NCI-H1092 (cell line): Measurements from ENCODE around the gene GNAT3.

Experiments
- DNase-seq: peaks from one replicate; lab custom pipeline; 2025; lab: John Stamatoyannopoulos, UW

Gene GNAT3

DNA sequence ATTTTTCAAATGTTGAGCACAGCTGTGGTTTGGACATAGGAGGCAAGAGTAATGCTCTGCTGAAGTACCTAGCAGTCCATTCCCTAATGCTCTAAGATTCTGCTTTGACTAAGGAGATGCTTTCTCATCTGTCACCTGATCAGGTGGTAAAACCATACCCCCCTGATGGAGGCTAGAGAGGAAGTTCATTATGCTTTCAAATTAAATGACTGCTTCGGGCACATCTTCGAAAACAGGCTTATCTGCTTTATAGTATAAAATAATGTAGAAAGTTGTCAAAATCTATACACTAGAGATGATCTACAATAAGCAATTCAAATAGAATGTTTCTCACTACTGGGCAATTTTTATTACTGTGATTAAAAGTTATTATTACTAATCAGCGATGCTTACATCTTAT lies at the start of gene GNAT3:
TSS of gene GNAT3 (minus strand) at position 101 of the 400 bp plus-strand sequence. CDS start 138 bp downstream, outside the sequence.
- no peak for DNase-seq

DNA sequence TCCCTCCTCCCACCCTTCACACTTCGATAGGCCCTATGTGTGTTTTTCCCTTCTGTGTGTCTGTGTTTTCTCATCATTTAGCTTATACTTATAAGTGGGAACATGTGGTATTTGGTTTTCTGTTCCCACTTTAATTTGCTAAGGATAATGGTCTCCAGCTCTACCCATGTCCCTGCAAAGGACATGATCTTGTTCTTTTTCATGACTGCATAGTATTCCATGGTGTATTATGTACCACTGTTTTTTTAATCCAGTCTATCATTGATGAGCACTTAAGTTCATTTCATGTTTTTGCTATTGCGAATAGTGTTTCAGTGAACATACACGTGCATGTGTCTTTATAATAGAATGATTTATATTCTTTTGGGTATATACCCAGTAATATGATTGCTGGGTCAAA lies 46.3 kb upstream of the GNAT3 start:
- DNase-seq = no peak

DNA sequence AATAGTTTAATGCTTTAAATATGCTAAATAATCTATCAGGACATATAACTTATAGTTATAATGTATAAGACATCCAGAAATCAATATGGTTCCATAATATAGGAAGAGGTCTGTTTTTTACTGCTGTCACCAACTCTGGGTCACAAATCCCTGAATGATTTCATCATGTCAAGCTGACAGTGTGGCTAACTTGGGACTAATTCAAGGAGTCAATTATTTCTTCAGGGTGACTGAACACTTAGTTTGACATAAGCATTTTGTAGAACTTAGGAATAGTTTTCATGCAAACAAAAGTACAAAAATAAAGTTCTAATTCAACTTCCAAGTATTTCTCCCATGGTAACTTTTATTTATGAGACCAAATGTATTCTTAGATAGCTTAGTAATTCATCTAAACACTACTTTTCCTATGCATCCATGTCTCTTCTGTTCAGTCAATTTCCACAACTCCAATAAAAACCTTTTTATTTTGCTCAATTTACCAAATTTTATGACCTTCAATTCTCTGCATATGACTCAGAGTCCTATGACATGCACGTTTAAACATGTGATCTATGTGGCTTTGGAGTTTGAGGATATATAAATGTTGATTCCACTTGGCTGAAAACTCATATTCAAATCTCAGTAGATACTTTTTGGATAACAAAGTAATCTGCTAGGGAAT lies 40.3 kb upstream of the GNAT3 start:
- DNase-seq = no peak

DNA sequence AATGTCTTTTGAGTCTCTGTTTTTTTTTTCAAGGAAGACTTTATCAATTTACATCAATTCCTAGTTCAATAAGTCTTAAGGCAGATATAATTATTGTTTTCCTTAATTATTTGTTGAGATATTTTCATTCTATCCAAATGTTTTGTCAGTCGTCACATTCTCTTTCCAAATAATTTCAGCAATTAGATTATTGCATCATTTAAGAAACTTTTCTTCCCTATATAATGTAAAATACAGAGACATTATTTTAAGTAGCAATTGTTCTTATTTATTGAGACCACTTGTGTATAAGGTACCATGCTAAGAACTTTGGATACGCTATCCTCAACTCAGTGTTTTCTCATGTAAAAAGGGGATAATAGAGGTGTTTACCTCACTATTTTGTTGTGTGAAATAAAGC lies 38.1 kb upstream of the GNAT3 start:
- no peak for DNase-seq

DNA sequence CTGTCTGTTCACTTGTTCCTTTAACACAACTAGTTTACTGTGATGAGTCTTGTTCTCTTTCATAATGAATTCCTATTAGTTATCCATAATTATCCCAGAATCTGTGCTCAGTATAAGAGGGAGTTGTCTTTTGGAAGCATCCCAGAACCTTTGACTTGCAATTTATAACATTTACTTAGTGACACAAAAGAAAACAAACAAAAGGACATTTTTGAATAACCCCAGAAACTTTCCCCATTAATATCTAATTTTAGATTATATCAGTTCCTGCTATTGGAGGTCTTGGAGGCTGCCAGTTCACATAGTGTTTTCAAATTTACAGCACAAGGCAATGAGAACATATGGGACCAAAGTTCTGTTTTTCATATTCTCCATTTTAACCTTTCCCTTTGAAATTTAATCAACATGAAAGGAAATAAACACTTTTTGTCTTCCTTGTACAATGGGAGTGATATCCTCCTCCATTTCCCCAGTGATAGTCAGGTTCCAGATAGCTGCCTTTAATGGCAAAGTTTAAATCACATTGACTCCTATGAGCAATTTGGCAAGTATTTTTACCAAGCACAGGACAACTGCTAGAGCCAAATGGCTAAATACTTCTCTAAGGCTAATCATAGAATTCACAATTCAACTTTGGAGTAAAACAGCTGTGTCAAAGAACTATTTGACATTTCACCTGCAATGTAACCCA lies 37.1 kb upstream of the GNAT3 start:
- DNase-seq = no peak

DNA sequence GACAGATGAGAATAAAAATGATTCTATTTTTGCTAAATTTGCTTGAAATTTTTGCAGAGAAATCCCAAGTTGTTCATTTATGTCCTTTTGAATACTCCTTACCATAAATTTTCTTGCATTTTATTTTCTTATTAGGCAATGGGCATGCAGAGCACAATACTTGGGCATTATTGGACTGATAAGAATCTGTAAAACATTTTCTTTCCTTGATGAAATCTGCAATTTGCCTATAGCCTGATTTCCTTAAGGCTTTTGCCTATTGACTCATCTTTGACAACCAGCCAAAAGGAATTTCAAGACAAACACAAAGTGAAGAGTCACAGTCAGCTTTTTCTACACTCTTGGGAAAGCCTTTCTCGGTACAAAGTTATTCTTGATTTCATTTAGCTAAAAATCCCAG lies 30.5 kb upstream of the GNAT3 start:
- no peak for DNase-seq

DNA sequence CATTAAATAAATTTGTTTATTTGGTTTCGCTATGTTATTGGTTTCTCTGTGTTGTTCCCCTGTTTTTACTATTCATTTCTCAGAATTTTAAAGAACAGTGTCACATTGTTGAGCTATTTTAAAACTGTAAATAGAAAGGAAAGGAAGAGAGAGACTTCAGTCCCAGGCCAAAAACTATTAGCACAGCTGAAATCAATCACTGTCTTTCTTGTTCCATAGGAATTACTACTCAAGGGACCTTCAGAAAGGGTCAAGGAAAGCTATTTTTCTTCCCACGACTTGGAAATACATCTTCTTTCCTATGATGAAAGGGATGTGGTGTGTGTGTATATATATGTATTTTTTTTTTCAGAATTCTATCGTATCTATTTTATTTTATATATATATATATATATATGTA lies 29.0 kb upstream of the GNAT3 start:
- no peak for DNase-seq

DNA sequence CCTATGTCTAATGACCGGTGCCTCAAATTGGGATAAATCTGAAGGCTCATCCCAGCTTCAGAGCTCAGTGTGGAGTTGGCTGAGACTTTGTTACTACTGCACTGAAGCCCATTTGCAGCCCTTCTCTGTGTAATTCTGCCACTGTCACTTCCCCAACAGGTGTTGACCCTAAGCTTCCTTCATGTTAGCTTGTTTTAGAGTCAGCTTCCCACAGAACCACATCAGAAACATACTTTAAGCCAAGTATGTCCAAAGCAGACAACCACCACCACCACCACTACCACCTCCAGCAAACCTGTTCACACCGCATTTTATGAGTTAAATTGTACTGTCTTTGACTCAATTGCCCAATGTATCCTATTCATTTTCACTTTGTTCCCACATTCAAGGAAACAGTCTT lies 25.2 kb upstream of the GNAT3 start:
- DNase-seq = no peak

DNA sequence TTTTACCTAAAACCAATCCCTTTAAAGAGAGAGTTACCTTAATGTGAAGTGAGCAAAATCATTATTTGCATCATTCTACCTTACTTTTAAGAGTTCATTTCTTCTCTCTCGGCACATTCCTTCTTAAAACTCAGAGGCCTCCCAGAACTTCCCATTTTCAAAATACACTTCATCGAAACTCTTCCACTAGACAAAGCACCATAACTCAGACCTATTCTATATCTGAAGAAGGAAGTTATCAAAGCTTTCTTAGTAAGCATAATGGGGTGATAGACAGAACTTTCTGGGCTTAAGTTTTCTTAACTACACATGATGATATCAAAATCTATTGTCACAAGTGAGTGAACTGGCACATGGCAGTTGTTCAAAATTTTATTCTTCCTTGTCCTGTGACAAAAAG lies 24.6 kb upstream of the GNAT3 start:
- no peak for DNase-seq

DNA sequence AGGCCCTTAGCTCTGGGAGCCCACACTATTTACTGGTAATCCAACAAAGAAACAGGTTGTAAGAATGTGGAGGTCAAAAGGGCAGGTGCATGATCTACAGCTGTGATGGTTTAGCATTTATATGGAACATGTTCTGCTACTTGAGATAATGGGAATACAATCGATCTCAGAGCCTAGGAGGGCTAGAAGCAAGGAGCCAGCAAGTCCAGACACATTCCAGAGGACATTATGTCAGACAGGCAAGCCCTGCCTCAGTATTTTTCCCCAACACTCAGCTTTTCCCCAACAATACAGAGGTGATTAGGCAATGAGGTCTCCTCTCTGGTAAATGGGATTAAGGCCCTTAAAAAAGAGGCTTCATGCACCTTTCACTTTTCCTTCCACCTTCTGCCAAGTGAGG lies 21.4 kb upstream of the GNAT3 start:
- no peak for DNase-seq

DNA sequence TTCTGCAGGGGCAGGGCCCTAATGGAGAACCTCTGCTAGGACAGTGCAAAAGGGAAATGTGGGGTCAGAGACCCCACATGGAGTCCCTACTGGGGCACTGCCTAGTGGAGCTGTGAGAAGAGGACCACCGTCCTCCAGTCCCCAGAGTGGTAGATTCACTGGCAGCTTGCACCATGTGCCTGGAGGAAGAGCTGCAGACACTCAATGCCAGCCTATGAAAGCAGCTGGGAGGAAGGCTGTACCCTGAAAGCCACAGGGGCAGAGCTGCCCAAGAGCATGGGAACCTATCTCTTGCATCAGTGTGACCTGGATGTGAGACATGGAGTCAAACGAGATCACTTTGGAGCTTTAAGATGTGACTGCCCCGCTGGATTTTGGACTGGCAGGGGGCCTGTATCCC lies 20.3 kb upstream of the GNAT3 start:
- no peak for DNase-seq

DNA sequence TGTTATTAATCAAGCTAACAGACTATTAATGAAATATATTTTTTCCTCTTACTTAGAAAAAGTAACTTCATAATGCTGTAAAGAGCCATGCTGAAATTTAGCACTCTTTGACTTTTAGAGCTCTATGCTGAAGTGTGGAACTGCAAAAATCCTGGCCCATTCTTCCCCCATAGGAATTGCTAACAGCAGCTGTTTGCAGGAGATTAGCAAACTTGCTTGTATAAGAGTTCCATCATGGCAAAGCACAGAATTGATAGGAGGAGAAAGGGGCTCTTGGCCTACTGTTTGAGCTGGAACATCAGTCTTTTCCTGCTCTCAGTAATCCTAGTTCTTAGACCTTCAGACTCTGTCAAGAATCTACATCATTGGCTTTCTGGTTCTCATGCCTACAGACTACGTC lies 18.3 kb upstream of the GNAT3 start:
- no peak for DNase-seq

DNA sequence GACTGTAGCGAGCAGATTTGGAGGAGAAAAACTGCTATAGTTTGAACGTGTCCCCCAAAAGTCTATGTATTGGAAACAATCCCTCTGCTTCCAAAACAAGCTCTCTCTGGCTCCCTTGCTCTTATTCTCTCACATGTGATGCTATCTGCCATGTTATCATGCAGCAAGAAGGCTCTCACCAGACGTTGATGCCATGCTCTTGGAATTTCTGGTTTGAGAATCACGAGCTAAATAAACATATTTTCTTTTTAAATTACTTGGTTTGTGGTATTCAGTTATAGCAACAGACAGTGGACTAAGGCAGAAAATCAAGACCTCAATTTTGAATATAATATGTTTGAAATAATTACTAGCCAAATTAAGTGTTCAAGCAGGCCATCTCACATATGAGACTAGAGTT lies 17.5 kb upstream of the GNAT3 start:
- no peak for DNase-seq

DNA sequence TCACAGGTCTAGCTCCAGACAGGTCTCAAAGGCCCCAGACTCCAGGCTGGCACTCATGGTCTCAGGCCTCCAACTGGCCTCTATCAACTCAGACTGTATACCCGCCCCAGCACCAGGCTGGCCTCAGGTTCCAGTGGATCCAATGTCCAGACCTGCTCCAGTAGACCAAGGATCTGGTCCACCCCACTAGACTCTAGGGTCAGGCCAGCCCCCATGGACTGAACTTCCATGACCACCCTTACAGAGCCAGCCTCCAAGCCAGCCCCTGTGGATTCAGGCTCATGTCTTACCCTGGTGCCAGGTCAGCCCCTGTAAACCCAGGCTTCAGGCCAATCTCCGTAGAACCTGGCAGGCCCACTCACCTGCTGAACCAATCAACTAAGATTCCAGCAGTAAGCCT lies 16.8 kb upstream of the GNAT3 start:
- no peak for DNase-seq

DNA sequence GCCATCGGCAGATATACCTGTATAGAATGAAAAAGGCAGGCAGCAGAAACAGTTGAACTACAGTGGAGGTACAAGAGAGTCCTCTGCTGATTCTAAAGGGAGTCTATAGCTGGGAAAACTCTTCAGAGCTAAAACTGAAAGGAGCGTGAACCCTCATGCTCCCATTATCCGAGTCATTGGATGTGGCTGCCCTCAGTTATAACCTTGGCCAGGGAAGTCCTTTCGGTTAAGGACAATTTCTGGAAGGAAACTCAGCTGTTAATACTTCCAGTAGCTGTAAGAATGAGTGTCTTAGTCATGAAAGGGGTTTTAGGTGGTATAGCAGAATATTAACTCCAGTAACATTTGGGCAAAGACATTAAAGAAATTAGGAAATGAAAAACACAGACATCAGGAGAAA lies 14.6 kb upstream of the GNAT3 start:
- DNase-seq = no peak

DNA sequence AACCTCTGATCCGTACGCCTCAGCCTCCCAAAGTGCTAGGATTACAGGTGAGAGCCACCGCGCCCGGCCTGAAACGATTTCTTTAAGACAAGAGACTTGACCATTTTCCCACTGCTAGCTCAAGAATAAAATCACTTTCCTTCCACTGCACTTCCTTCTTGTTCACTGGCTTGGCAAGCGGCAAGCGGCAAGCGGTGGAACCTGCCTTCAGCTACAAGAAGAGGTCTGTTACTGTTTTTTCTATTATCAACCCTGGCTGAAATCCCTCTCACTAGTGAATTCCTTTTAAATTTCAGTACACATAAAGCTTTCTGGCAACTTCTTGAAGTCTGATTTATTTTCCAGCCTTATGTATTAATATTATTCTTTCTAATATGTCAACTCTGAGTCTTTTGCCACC lies 12.8 kb upstream of the GNAT3 start:
- DNase-seq = no peak

DNA sequence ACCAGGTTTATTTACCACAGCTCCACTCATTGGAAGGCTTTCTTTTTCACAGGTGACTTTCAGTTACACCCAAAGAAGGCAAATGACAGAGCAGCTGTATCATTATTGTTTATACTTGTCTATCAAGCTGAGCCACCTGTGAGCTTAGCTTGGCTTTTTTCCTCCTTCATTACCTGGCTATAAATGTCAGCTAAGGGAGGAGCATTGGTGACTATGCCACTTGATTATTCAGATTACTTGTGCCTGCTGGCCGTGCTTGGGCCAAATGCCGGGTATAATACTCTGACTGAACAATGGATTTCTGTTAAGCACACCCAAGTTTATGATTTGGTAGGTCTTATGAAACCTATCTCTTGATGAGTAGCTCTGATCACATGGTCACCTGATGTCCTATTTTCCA lies 9.9 kb upstream of the GNAT3 start:
- no peak for DNase-seq

DNA sequence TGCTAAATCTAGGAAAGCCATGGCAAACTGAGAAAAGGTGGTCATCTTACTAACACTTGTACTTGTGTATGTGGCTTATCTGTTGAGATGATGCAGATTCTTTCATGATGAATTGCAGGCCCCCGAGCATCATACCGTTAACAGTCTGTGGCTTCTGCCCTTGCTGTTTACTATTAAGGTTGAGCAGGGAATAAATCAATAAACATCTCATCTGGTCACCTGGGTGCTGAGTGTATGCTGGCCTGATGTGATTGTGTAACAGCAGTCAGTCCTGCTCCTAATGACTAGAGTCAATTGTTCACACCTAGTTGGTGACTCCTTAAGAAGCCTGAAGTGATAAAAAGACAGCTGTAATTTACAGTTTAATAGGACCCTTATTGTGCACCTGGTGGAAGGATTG lies 8.3 kb upstream of the GNAT3 start:
- no peak for DNase-seq

DNA sequence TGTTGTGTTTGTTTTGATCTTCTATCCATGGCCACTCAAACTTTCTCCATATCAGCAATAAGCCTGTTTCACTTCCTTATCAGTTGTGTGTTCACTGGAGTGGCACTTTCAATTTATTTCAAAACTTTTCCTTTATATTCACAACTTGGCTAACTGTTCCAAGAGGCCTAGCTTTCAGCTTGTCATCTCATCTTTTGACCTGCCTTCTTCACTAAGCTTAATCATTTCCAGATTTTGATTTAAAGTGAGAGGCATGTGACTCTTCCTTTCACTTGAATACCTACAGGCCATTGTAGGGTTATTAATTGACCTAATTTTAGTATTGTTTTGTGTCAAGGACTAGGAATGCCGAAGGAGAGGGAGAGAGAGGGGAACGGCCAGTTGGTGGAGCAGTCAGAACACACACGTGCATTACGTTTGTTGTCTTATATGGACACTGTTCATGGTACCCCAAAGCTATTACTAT lies 5.5 kb upstream of the GNAT3 start:
- DNase-seq = no peak

DNA sequence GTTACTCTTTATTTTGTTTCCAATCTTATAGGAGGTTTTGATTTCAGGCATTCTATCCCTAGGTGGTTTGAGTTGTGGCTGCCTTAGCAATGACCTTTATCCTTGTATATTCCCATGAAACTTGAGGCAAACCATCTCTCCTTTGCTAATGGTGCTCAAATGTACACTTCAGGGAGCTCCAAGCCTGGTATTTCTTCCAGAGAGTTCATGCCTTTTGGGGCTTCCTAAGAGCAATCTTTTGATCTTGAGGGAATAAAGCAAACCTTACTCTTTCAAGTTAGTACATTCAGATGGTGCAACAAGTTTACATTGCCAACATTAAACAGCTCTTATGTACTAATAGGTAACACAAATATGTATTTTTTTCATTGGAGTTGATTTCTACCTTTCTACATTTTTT lies 3.4 kb upstream of the GNAT3 start:
- DNase-seq = no peak

DNA sequence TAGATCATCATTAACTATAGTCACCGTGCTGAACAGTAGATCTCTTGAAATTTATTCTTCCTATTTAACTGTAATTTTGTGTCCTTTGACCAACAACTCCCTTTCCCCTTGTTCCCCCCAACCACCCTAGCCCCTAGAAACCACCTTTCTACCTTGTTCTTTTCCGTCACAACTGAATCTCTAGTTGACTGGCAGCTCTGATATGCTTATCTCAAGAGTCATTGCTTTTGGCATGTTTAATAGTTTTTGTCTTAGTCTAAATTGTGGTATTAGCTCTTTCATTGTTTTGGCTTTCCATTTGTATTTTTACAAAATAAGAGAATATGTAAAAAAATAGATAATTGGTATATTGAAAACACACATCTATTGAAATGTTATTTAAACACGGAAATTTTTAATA lies 1.8 kb downstream of the GNAT3 start:
- DNase-seq = no peak

DNA sequence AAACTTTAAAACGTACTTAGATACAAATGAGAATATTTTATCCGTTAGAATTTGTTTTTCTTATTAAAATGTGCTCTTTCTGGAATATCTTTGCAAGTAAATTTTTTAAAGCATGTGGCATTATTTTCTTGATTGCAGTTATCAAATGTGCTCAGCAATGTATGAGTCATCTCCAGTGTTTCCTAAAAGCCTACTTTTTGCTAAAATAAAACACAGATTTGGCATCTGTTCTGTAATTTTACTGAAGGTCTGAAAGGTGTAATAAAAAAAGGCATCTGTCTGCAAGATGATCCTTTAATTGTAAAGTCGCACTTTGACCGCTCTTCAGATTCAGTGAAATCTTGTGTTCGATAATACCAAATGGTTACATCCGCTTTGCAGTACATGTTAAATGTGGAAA lies 3.4 kb downstream of the GNAT3 start:
- no peak for DNase-seq

DNA sequence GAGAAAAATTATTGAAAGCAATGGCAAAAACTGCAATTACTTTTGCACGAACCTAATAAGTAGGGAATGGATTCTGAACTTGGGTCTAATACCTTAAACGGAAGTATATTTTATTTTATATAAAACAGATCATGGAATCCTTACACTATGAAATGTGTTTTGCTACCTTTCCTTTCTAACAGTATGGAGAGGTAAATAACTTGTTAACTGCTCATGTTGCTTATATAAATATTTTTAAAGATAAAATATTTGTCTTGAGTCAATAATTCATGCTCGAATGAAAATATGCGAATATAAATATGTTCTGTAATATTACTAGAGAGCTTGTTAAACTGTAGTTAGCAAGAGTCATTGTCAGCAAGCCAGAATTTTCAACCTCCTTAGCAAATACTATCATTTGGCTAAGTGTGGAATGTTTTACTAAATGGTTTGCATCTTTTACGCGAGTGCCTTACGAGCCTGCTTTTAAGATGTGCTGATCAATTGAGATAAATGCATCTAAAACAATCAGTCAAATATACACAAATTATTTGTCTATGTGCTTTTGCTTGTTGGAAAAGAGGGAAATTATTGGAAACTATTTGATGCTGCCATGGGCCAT lies 5.9 kb downstream of the GNAT3 start:
- DNase-seq = no peak

DNA sequence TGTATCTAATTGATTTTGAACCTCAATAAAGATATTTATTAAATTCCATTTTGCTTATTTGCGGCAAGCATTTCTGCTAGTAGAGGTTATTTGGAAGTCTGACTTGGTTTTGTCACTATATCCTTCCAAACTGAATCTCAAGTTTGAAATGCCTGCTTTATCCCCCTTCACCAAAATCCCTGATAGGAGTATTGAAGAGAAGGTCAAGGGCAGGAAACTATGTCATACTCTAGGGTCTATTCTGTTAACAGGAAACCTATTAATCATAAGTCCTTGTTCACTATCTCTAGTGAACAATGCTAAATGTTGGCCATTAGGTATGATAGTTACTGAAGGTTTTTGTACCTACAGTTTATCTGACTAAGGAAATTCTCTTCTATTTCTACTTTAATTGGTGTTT lies 11.5 kb downstream of the GNAT3 start:
- DNase-seq = no peak
